Activated T-helper 1 cell treated with anti-CD3 and anti-CD28 coated beads, Interleukin-2, amount 50 U/mL, for 16 hours (primary cell): ENCODE measurements around the gene TNFRSF19.

Experiments used
- DNase-seq, 2 donors: peaks; one replicate each; pipeline ENCODE4 v3.0.0-alpha.2; 2020; ENCODE audit warnings: low read depth in 1 of 2, low spot score in 1 of 2

TNFRSF19 gene

DNA sequence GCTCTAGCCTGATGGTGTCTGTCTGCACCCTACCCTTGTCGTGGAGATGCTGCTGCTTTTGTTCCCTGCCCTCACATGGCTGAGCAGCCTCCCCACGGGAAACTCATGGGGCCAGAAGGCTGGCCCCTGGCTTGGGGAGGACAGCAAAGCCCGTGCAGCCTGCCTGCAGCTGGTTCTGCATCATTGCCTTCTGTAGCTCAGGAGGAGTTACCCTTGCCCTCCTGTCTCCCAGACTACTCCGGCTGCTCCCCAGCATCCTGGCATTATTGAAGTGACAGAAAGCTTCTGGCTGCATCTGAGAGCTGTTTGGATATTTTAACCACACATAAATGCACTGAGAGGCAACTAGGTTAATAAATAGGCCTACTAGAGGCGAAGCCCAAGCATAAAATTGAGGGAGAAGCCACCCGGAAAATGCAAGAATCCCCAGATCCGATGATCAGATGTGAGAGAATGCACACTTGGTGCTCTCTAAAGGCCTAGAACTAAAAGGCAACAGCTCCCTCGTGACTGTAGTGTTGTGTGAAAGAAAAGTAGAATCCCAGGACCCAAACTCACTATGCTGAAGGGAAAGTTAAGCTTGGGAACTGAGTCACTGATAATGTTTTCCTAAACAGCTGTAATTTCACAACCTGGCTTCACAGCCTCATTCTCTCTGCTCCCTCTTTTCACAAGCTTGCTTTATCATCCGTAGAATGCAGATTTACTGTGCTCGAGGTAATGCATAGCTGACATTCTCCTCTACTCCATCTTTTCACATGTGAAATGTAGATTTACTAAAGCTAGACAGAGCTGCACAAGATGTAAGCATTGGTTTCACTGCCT lies 110.8 kb downstream of the TNFRSF19 start:
- no peak for DNase-seq

GRCh38 chr13:23683084-23683483 lies 112.9 kb downstream of the TNFRSF19 start:
- no peak for DNase-seq

DNA sequence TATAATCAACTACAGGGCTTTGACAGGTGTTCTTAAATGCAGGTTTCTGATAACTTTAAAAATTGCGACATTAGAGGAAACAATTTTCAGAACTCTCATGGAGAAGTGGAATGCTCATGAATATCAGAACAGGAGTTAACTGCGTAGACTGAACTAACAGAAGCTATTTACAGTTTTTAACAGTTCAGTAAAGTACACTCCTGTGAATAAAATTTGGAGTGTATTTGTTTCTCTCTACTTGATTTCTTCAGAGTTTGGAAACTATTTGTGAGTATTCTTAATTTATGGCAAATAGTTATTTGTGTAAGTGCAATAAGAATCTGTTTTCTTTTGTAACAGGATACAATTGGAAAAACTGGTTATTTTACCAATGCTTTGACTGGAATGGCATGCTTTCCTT lies 114.4 kb downstream of the TNFRSF19 start:
- DNase-seq: no peak

GRCh38 chr13:23685416-23685815 lies 115.2 kb downstream of the TNFRSF19 start:
- DNase-seq: no peak

GRCh38 chr13:23686948-23687347 lies 116.7 kb downstream of the TNFRSF19 start:
- no peak for DNase-seq

- DNase-seq: no peak
These were observed 117.4 kb downstream of the TNFRSF19 start for GRCh38 chr13:23687614-23688013.

GRCh38 chr13:23688336-23688735 lies 118.1 kb downstream of the TNFRSF19 start:
- no peak for DNase-seq

DNA sequence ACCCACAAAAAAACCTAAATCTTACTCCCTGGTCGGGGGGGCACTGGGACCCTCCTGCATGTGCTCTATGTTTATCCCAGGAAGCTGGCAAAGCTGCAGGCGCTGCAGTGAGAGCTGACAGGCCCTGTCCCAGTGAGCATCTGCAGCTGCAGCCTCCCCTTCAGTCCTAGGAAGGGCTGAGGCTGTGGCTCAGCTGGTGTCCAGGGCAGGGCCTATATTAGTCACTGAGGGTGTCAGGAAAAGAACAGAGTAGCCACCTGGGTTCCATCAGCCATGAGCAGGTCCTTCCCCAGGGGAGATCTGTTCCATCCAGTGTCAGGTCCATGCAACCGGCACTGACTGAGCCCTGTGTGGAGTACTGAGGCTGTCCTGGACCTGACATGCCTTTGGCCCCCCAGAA lies 120.5 kb downstream of the TNFRSF19 start:
- no peak for DNase-seq

DNA sequence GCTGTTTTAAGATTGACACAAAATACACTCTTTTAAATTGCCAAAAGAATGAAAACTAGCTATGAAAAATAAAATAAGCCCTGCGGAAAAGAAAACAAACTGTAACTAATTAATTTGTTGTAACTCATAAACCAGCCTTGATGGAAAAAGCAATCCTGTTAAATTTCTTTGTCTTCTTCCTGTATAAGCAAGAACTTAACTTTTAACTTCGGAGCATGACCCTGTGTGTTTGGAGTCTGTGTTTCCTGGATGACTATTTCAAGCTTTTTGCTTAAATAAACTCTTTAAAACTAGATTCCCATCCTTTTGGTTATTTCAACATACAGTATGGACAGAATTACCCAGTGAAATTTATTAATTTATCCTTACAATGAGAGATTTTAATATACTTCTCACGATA lies 122.6 kb downstream of the TNFRSF19 start:
- DNase-seq: no peak

DNA sequence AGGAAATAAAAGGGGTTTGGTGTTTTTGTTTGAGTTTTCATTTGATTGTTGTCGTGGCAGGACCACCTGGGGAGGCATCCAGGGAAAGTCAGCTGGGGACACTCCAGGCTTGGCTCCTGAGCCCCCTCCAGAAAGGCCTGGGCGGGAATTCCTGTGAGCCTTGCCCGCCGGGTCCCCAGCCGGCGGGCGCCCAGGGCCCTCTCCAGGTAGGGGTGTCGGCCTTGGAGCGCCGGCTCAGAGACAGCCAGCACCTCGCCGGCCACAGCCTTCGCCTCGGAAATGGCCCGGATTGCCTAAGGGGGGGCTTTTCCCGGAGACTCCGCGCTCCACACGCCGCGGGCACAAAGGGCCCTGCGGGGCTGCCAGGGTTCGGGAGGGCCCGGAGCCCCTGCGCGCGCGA lies 125.0 kb downstream of the TNFRSF19 start:
- DNase-seq: no peak

- DNase-seq: peak; percentile 23 to 35
These were observed 125.7 kb downstream of the TNFRSF19 start for GRCh38 chr13:23695711-23696464.

DNA sequence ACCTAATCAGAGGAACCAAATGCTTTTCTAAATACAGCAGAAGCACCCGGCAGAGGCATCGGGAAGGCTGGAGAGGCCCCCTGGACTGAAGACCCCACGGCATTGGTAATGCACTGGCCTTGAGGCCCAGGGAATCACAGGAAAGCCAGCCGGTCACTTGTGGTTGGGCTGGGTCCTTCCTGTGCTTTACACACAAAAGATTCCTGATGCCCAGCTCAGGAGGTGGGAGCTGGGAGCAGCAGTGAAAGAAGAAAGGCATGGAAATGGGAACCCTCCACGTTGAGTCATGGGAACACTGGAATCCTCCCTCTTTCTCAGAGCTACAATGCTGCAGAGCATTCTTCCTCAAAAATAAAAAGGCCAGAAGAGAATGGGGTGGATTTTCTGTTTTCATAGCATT lies 126.4 kb downstream of the TNFRSF19 start:
- DNase-seq: no peak

DNA sequence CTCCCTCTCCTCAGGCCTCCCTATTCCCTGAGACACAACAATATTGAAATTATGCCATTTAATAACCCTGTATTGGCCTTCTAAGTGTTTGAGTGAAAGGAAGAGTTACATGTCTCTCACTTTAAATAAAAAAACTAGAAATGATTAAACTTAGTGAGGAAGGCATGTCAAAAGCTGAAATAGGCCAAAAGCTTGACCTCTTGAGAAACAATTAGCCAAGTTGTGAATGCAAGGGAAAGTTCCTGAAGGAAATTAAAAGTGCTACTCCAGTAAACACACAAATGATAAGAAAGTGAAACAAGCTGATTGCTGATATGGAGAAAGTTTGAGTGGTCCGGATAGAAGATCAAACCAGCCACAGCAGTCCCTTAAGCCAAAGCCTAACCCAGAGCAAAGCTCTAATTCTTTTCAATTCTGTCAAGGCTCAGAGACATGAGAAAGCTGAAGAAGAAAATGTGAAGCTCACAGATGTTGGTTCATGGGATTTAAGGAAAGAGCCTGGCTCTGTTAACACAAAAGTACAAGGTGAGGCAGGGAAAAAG lies 127.6 kb downstream of the TNFRSF19 start:
- no peak for DNase-seq

DNA sequence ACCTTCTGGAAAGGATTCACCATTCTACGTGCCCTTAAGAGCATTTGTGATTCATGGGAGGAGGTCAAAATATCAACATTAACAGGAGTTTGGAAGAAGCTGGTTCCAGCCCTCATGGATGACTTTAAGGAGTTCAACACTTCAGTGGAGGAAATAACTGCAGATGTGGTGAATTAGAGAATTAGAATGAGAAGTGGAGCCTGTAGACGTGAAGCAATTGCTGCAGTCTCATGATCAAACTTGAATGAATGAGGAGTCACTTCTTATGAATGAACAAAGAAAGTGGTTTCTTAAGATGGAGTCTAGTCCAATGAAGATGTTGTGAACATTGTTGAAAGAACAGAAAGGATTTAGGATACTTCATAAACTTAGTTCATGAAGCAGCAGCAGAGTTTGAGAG lies 129.1 kb downstream of the TNFRSF19 start:
- DNase-seq: no peak

GRCh38 chr13:23701186-23701585 lies 131.0 kb downstream of the TNFRSF19 start:
- no peak for DNase-seq

DNA sequence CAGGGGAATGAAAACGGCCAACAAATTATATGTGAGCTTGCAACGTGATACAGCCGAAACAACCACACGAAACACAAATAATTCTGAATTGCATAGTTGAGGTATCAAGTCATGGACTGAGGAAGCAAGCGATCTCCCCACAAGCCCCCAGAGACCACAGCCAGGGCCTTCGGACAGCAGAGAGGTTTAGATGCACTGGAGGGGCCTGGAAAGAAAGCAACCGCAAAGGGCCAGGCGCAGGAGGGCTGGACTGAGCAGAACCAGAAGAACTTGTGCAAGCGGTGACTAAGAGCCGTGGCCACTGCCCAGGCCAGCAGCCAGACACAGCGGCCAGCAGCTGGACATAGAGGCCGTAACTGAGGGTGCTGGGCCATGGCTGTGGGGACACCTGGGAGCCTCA lies 131.4 kb downstream of the TNFRSF19 start:
- no peak for DNase-seq

DNA sequence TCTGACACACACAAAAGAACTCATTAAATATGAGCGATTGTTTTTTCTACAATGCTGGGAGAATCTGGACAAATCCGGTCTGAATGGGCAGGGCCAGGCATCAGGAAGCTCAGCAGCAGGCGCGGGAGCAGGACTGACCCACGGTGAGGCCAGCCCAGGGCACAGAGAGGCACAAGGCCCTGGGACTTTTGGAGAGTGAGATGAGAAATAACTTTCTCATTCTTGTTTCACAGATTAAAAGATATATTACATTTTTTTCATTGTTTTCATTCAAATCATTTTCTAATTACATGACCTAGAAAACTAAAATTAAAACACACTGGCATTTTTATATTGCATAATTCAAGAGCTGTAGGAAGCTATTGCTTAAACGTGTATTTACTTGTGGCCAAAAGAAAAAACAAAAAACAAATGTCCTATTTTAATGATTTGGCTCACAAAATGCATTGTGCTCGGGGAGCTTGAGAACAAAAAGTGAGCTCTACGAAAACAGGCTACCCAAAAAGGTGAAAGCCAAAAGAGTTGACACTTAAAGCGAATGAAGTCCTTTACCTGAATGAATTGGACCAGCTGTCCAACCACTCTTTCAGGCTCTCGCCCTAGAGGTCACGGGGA lies 133.1 kb downstream of the TNFRSF19 start:
- DNase-seq: no peak

DNA sequence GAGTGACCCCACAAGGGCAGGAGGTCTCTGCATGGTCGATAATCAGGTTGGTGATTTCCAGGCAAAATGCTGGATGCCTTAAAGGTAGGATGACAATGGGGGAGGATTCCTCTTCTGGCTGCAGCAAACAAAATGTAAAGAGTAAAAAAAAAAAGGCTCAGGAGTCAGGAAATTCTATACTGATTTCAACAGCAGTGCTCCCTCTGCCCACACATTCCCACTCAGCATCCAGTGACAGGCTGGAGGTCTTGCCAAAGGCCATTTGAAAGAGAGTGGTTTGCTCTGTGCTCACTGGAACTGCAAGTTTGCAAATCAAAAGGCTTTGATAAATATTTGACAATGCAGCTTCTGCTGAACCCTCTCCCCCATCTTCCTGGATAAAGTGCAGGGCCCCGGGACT lies 135.4 kb downstream of the TNFRSF19 start:
- no peak for DNase-seq

DNA sequence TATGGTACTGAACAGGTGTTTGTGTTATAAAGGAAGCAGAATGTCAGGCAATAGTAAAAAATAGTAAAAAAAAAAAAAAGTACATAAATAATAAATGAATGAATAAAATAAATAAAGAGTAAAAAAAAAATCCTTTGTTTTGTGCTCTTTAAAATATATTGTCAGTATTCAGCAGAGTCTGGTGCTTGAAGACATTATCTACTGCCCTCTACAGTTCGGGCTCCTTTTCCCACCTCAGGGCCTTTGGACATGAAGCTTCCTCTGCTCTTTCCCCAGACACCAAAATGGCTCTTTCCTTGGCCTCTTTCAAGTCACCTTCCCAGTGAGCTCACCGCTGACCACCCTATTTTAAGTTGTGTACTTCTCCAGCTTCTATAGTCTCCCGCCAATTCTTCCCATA lies 137.5 kb downstream of the TNFRSF19 start:
- no peak for DNase-seq

DNA sequence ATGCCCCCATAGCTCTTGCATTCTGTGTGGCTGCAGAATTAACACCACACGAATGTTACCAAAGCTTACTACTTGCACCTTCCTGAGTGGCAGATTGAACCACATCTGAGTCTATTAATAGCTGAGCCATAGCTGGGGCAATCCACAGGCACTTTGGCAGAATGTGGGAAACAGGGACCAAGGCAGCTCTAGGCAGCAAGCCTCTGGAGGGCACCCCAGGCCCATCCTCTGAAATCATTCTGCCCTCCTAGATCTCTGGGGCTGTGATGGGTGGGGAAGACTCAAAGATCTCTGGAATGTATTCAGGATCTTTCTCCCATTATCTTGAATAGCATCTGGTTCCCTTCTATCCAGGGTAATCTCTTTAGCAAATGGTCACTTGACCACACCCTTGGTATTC lies 139.3 kb downstream of the TNFRSF19 start:
- no peak for DNase-seq

GRCh38 chr13:23710366-23710765 lies 140.2 kb downstream of the TNFRSF19 start:
- no peak for DNase-seq

DNA sequence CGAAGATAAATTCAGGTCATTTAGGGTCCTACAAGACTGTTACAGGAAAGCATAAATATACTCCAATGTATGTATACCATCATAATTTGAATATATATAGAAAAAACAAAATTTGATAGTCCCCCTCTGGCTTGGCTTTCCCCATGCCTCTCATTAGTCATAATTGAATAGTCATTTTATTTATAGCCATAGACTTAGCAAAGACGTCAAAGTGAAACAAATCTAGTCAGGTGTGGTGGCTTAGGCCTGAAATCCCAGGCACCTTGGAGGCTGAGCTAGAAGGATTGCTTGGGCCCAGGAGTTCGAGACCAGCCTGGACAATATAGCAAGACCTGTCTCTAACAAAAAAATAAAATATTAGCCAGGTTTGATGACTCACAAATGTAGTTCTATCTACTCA lies 141.1 kb downstream of the TNFRSF19 start:
- DNase-seq: no peak
